BE2C (cell line): ENCODE measurements around the gene COL27A1.

ENCODE experiments used
- DNase-seq: peaks from one replicate; pipeline ENCODE4 v3.0.0-alpha.2; 2020
- H3K27me3 ChIP-seq: fragments of 250-450 bp; sonication (Bioruptor Pico); 2 replicates; pipeline ENCODE4 v1.5.1; 2020; ENCODE audit warnings: mild to moderate bottlenecking
- H3K36me3 ChIP-seq: fragments of 250-450 bp; sonication (Bioruptor Pico); 2 replicates; pipeline ENCODE4 v1.5.1; 2020; ENCODE audit warnings: mild to moderate bottlenecking
- H3K4me1 ChIP-seq: fragments of 250-450 bp; sonication (Bioruptor Pico); 2 replicates; pipeline ENCODE4 v1.5.1; 2020
- H3K4me3 ChIP-seq: 2 replicates; pipeline ENCODE4 v1.5.1; 2011; ENCODE audit warnings: low read depth, low read length
- H3K9me3 ChIP-seq: fragments of 250-450 bp; sonication (Bioruptor Pico); 2 replicates; pipeline ENCODE4 v1.5.1; 2020
- CTCF ChIP-seq: IDR thresholded peaks from 2 replicates; pipeline ENCODE4 v1.5.1; 2012; ENCODE audit warnings: mild to moderate bottlenecking, low read depth, low read length

Gene COL27A1

GRCh38 chr9:114258218-114258617 lies 102.9 kb downstream of the COL27A1 start:
- no peak overlapping the region for H3K4me3 ChIP-seq
- DNase-seq = no peak
- TF ChIP-seq CTCF = no peak
- H3K36me3 ChIP-seq = no peaks in the 10 kb centered on the region
- no peaks in the 10 kb centered on the region for H3K9me3 ChIP-seq
- H3K4me1 ChIP-seq = peaks cover 4% of the 10 kb centered on the region
- H3K27me3 ChIP-seq = no peaks in the 10 kb centered on the region

GRCh38 chr9:114258866-114259797 lies 103.8 kb downstream of the COL27A1 start:
- Histone ChIP-seq H3K9me3 (no peaks in the 10 kb centered on the region), H3K36me3 (no peaks in the 10 kb centered on the region), H3K4me1 (peaks cover 4% of the 10 kb centered on the region), H3K4me3 (no peak overlapping the region), H3K27me3 (no peaks in the 10 kb centered on the region)
- TF ChIP-seq CTCF = no peak
- no peak for DNase-seq

- H3K4me1 ChIP-seq = peaks cover 4% of the 10 kb centered on the region
- H3K27me3 ChIP-seq = no peaks in the 10 kb centered on the region
- no peaks in the 10 kb centered on the region for H3K9me3 ChIP-seq
- H3K4me3 ChIP-seq = no peak overlapping the region
- DNase-seq = peak; percentile 68
- no peak for TF ChIP-seq CTCF
- no peaks in the 10 kb centered on the region for H3K36me3 ChIP-seq
Measured at GRCh38 chr9:114259798-114260523, 104.6 kb downstream of the COL27A1 start.

GRCh38 chr9:114261026-114261425 lies 105.7 kb downstream of the COL27A1 start:
- Histone ChIP-seq H3K4me3 (no peak overlapping the region), H3K9me3 (no peaks in the 10 kb centered on the region), H3K4me1 (peaks cover 4% of the 10 kb centered on the region), H3K36me3 (no peaks in the 10 kb centered on the region), H3K27me3 (no peaks in the 10 kb centered on the region)
- no peak for DNase-seq
- no peak for TF ChIP-seq CTCF

- no peak for TF ChIP-seq CTCF
- no peak for DNase-seq
- no peak overlapping the region for H3K4me3 ChIP-seq
- no peaks in the 10 kb centered on the region for H3K9me3 ChIP-seq
- H3K36me3 ChIP-seq = no peaks in the 10 kb centered on the region
- peaks cover 4% of the 10 kb centered on the region for H3K4me1 ChIP-seq
- no peaks in the 10 kb centered on the region for H3K27me3 ChIP-seq
Measured at GRCh38 chr9:114261987-114262386, 106.7 kb downstream of the COL27A1 start.
